Astrocyte (in vitro differentiated cells and primary cell): ENCODE measurements around the gene RAPGEF3. TPM values are rescaled to one million over a fixed set of nuclear protein-coding genes. Genes with fewer than 3 reads are reported as not detected.

Experiments used
- DNase-seq: peaks from one replicate; pipeline ENCODE4 v3.0.0-alpha.2; 2010; ENCODE audit warnings: low read depth
- FAIRE-seq: peaks from 2 replicates; lab custom pipeline; 2011; peaks lifted over from hg19 to GRCh38; lab: Jason Lieb, UNC
- H2AFZ ChIP-seq: 2 replicates; pipeline ENCODE4 v1.6.0; 2012; ENCODE audit warnings: low read depth, low read length, inconsistent platforms
- H3K27ac ChIP-seq: 2 replicates; pipeline ENCODE4 v1.5.1; 2011; ENCODE audit warnings: low read depth, low read length, inconsistent platforms
- H3K27me3 ChIP-seq: 2 replicates; pipeline ENCODE4 v1.6.0; 2011; ENCODE audit warnings: low read length, inconsistent platforms; ENCODE audit not compliant: insufficient read depth
- H3K36me3 ChIP-seq: 2 replicates; pipeline ENCODE4 v1.5.1; 2011; ENCODE audit warnings: low read length, inconsistent platforms; ENCODE audit not compliant: insufficient read depth
- H3K4me1 ChIP-seq: 2 replicates; pipeline ENCODE4 v1.5.1; 2011; ENCODE audit warnings: low read length, inconsistent platforms; ENCODE audit not compliant: insufficient read depth
- H3K4me2 ChIP-seq: 2 replicates; pipeline ENCODE4 v1.6.0; 2012; ENCODE audit warnings: low read length, inconsistent platforms
- H3K4me3 ChIP-seq: 2 replicates; pipeline ENCODE4 v1.5.1; 2011; ENCODE audit warnings: low read depth, mild to moderate bottlenecking, low read length, inconsistent platforms; ENCODE audit not compliant: insufficient read depth
- H3K79me2 ChIP-seq: 2 replicates; pipeline ENCODE4 v1.6.0; 2012; ENCODE audit warnings: mild to moderate bottlenecking, low read length, inconsistent platforms; ENCODE audit not compliant: insufficient read depth
- H3K9ac ChIP-seq: 2 replicates; pipeline ENCODE4 v1.6.0; 2012; ENCODE audit warnings: mild to moderate bottlenecking, low read length, inconsistent platforms
- H3K9me3 ChIP-seq: 2 replicates; pipeline ENCODE4 v1.5.1; 2012; ENCODE audit warnings: low read depth, mild to moderate bottlenecking, low read length, inconsistent platforms; ENCODE audit not compliant: insufficient read depth
- H4K20me1 ChIP-seq: 2 replicates; pipeline ENCODE4 v1.6.0; 2012; ENCODE audit warnings: low read length, inconsistent platforms; ENCODE audit not compliant: insufficient read depth
- H3K27ac Mint-ChIP-seq: one replicate; pipeline ENCODE4 v1.8.0; 2021; ENCODE audit warnings: mild to moderate bottlenecking, mixed read lengths; ENCODE audit not compliant: unreplicated experiment
- H3K27me3 Mint-ChIP-seq: one replicate; pipeline ENCODE4 v1.8.0; 2021; ENCODE audit warnings: low read depth, mixed read lengths; ENCODE audit not compliant: unreplicated experiment
- H3K36me3 Mint-ChIP-seq: one replicate; pipeline ENCODE4 v1.8.0; 2021; ENCODE audit warnings: low read depth, mixed read lengths; ENCODE audit not compliant: unreplicated experiment
- H3K4me1 Mint-ChIP-seq: one replicate; pipeline ENCODE4 v1.8.0; 2021; ENCODE audit warnings: low read depth, mixed read lengths; ENCODE audit not compliant: unreplicated experiment
- H3K4me3 Mint-ChIP-seq: one replicate; pipeline ENCODE4 v1.8.0; 2021; ENCODE audit warnings: mild to moderate bottlenecking, moderate library complexity, mixed read lengths; ENCODE audit not compliant: unreplicated experiment
- H3K9me3 Mint-ChIP-seq: one replicate; pipeline ENCODE4 v1.8.0; 2021; ENCODE audit warnings: mild to moderate bottlenecking, mixed read lengths; ENCODE audit not compliant: unreplicated experiment
- EZH2 ChIP-seq: IDR thresholded peaks from 2 replicates; pipeline ENCODE4 v1.6.1; 2012; ENCODE audit warnings: mild to moderate bottlenecking, low read length, inconsistent platforms; ENCODE audit not compliant: insufficient read depth
- total RNA-seq: library from RNA; stranded (reverse); gene quantifications from 2 replicates; pipeline ENCODE4 v1.2.1, GENCODE V29; 2021
- TF ChIP-seq, protein P1 (sequence below): IDR thresholded peaks from 2 replicates; pipeline ENCODE4 v1.5.1; 2011; ENCODE audit warnings: low read depth, mild to moderate bottlenecking, inconsistent platforms, low read length, moderate library complexity; ENCODE audit not compliant: insufficient read depth

Gene RAPGEF3
- total RNA-seq, 1 donor from 2014 or later, result 5.9 TPM

DNA sequence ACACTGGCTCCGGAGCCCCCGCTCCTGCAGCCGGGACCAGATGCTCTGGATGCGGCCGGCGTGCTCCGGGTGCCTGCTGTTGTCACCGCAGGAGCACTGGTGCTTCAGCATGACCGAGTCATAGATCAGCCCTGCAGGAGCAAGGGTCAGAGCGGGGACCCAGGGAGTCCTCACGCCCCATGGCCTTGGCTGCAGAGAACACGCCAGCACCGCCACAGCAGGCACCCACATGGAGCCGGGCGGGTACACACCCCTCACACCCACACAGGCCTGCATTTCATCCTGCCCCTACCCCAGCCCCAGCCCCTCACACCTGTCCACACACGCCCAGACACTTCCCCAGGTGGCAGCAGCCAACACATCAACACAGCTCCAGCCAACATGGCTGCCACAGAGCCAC lies 33.2 kb upstream of the RAPGEF3 start:
- Mint-ChIP-seq H3K27me3 (no peaks in the 10 kb centered on the region), H3K4me1 (no peaks in the 10 kb centered on the region), H3K36me3 (peaks cover 18% of the 10 kb centered on the region), H3K27ac (no peak overlapping the region), H3K9me3 (no peaks in the 10 kb centered on the region), H3K4me3 (no peak overlapping the region)
- no peak for FAIRE-seq
- TF ChIP-seq EZH2, result no peak
- TF ChIP-seq, protein P1, sequence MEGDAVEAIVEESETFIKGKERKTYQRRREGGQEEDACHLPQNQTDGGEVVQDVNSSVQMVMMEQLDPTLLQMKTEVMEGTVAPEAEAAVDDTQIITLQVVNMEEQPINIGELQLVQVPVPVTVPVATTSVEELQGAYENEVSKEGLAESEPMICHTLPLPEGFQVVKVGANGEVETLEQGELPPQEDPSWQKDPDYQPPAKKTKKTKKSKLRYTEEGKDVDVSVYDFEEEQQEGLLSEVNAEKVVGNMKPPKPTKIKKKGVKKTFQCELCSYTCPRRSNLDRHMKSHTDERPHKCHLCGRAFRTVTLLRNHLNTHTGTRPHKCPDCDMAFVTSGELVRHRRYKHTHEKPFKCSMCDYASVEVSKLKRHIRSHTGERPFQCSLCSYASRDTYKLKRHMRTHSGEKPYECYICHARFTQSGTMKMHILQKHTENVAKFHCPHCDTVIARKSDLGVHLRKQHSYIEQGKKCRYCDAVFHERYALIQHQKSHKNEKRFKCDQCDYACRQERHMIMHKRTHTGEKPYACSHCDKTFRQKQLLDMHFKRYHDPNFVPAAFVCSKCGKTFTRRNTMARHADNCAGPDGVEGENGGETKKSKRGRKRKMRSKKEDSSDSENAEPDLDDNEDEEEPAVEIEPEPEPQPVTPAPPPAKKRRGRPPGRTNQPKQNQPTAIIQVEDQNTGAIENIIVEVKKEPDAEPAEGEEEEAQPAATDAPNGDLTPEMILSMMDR, result no peak
- H3K4me2 ChIP-seq, result no peak overlapping the region
- H3K9ac ChIP-seq, result no peak overlapping the region
- H3K4me1 ChIP-seq, result no peaks in the 10 kb centered on the region
- H3K4me3 ChIP-seq, result no peak overlapping the region
- no peaks in the 10 kb centered on the region for H3K79me2 ChIP-seq
- no peaks in the 10 kb centered on the region for H3K27me3 ChIP-seq
- no peaks in the 10 kb centered on the region for H3K9me3 ChIP-seq
- peaks cover 44% of the 10 kb centered on the region for H4K20me1 ChIP-seq
- no peak for DNase-seq
- H2AFZ ChIP-seq, result no peak overlapping the region
- peaks cover 45% of the 10 kb centered on the region for H3K36me3 ChIP-seq
- no peak overlapping the region for H3K27ac ChIP-seq

DNA sequence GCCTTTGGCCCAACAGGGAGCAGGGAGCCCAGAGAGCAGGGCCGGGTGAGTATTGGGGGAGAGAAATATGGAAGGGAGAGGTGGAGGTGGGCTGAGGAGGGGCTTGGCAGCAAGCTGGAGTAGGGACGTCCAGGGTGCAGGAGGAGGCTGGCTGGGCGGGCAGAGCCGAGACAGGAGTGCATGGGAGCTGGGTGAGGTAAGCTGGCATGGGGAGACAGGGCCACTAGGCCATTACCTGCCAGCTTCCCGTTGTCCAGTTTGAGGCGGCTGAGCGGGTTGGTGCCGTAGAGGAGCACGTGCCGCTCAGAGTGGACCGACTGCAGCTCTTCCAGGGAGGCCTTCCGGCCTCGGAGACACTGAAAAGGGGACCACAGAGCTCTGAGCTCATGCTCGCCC lies 32.7 kb upstream of the RAPGEF3 start:
- FAIRE-seq (no peak), DNase-seq (no peak)
- Mint-ChIP-seq H3K4me3 (no peak overlapping the region), H3K27ac (no peak overlapping the region), H3K4me1 (no peaks in the 10 kb centered on the region), H3K9me3 (no peaks in the 10 kb centered on the region), H3K36me3 (peaks cover 23% of the 10 kb centered on the region), H3K27me3 (no peaks in the 10 kb centered on the region)
- Histone ChIP-seq H3K36me3 (peaks cover 48% of the 10 kb centered on the region), H3K4me1 (no peaks in the 10 kb centered on the region), H4K20me1 (peaks cover 49% of the 10 kb centered on the region), H2AFZ (no peak overlapping the region), H3K27ac (no peak overlapping the region), H3K79me2 (no peaks in the 10 kb centered on the region), H3K4me2 (no peak overlapping the region), H3K9me3 (no peaks in the 10 kb centered on the region), H3K27me3 (no peaks in the 10 kb centered on the region), H3K4me3 (no peak overlapping the region), H3K9ac (no peak overlapping the region)
- no peak for TF ChIP-seq EZH2
- TF ChIP-seq, protein P1, result no peak

DNA sequence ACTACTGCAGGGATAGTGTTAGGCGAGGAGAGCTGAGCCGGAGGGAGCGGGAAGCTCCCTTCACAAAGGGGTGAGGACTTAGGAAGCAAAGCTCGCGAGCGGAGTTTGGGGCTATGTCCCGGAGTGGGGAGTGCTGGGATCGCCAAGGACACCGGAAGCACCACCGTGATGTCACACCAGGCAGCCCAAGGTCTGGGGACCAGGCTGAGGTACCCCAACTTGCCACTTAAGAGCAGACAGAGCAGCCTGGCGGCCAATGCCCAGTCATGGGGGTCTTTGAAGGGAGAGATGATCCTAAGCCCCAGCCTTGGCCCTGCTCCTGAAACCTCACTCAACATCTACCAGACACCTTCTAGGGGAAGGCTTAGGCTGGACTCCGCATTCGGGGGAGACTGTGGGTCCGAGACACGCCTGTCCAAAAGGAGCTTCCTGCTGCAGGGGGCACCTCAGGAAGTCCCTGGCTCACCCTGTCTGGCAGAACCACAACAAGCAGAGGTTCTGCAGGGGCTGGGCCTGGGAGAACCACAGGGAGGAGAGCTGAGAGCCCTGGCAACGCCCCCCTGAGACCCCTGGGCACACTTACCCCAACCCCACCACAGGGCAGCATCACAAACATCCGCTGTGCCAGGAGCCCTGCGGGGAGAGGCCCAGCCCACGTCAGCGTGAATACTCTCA lies 32.1 kb upstream of the RAPGEF3 start:
- Mint-ChIP-seq H3K27ac (no peak overlapping the region), H3K36me3 (peaks cover 27% of the 10 kb centered on the region), H3K9me3 (no peaks in the 10 kb centered on the region), H3K4me1 (no peaks in the 10 kb centered on the region), H3K4me3 (no peak overlapping the region), H3K27me3 (no peaks in the 10 kb centered on the region)
- Histone ChIP-seq H3K36me3 (peaks cover 51% of the 10 kb centered on the region), H3K4me1 (no peaks in the 10 kb centered on the region), H3K79me2 (no peaks in the 10 kb centered on the region), H3K27me3 (no peaks in the 10 kb centered on the region), H3K9me3 (no peaks in the 10 kb centered on the region), H3K4me3 (no peak overlapping the region), H3K9ac (no peak overlapping the region), H2AFZ (no peak overlapping the region), H4K20me1 (peaks cover 53% of the 10 kb centered on the region), H3K27ac (no peak overlapping the region), H3K4me2 (no peak overlapping the region)
- DNase-seq (no peak), FAIRE-seq (no peak)
- TF ChIP-seq, protein P1, result no peak
- TF ChIP-seq EZH2, result no peak
